Measurements from ENCODE around the gene UNC5B. TPM values are rescaled to one million over a fixed set of nuclear protein-coding genes. Genes with fewer than 3 reads are reported as not detected.

The UNC5B gene
- total RNA-seq, 1 experiment from 2014 or later: 0.07 TPM

GRCh38 chr10:71202314-71202713 lies 10.1 kb upstream of the UNC5B start:
- no peak for DNase-seq
- no peaks in the 10 kb centered on the region for H3K4me1 Mint-ChIP-seq (ENCODE audit: low read depth, unreplicated experiment)
- intact Hi-C loops (cut with micrococcal nuclease; ENCODE audit: unreplicated experiment): loop anchor here (10.0 kb wide), 1 partner anchor 108 kb away; no protein-coding TSS in a partner anchor
- no peaks in the 10 kb centered on the region for H3K36me3 Mint-ChIP-seq (ENCODE audit: insufficient read depth, unreplicated experiment)
- CTCF ChIA-PET: interaction anchor here (0.9 kb wide), 1 partner anchor 15 kb away, joined by 4 read pairs; no protein-coding TSS in a partner anchor
- H3K4me3 Mint-ChIP-seq (ENCODE audit: low read depth, unreplicated experiment): no peak overlapping the region
- TF ChIP-seq CTCF (IDR thresholded peaks at IDR 0.05; ENCODE audit: unreplicated experiment): no peak
- no TSS peak for BruUV-seq (replicated peaks)
- H3K27me3 Mint-ChIP-seq (ENCODE audit: unreplicated experiment): peaks cover 100% of the 10 kb centered on the region
- peaks cover 8% of the 10 kb centered on the region for H3K9me3 Mint-ChIP-seq (ENCODE audit: low read depth, unreplicated experiment)
- no peak overlapping the region for H3K27ac Mint-ChIP-seq (ENCODE audit: unreplicated experiment)

- Mint-ChIP-seq H3K9me3 (ENCODE audit: low read depth, unreplicated experiment) (peaks cover 2% of the 10 kb centered on the region), H3K36me3 (ENCODE audit: insufficient read depth, unreplicated experiment) (no peaks in the 10 kb centered on the region), H3K4me1 (ENCODE audit: low read depth, unreplicated experiment) (no peaks in the 10 kb centered on the region), H3K27ac (ENCODE audit: unreplicated experiment) (no peak overlapping the region), H3K4me3 (ENCODE audit: low read depth, unreplicated experiment) (no peak overlapping the region), H3K27me3 (ENCODE audit: unreplicated experiment) (peaks cover 100% of the 10 kb centered on the region)
- intact Hi-C loops (cut with micrococcal nuclease; ENCODE audit: unreplicated experiment): loop anchor here (10.0 kb wide), 1 partner anchor 108 kb away; no protein-coding TSS in a partner anchor
- BruUV-seq (replicated peaks): no TSS peak
- no peak for TF ChIP-seq CTCF (IDR thresholded peaks at IDR 0.05; ENCODE audit: unreplicated experiment)
- DNase-seq: no peak
- CTCF ChIA-PET: interaction anchor here (0.9 kb wide), 1 partner anchor 15 kb away, joined by 4 read pairs; no protein-coding TSS in a partner anchor
These were observed 9.2 kb upstream of the UNC5B start for GRCh38 chr10:71203124-71203523.

- no peak overlapping the region for H3K4me3 Mint-ChIP-seq (ENCODE audit: low read depth, unreplicated experiment)
- no peaks in the 10 kb centered on the region for H3K4me1 Mint-ChIP-seq (ENCODE audit: low read depth, unreplicated experiment)
- TF ChIP-seq CTCF (IDR thresholded peaks at IDR 0.05; ENCODE audit: unreplicated experiment): no peak
- peaks cover 100% of the 10 kb centered on the region for H3K27me3 Mint-ChIP-seq (ENCODE audit: unreplicated experiment)
- no peak overlapping the region for H3K27ac Mint-ChIP-seq (ENCODE audit: unreplicated experiment)
- CTCF ChIA-PET: interaction anchor here (0.6 to 0.7 kb wide), 2 partner anchors 153 to 668 kb away, joined by 3 to 5 read pairs; no protein-coding TSS in a partner anchor
- BruUV-seq (replicated peaks): no TSS peak
- intact Hi-C loops (cut with micrococcal nuclease; ENCODE audit: unreplicated experiment): loop anchor here (10.0 kb wide), 1 partner anchor 109 kb away; no protein-coding TSS in a partner anchor
- DNase-seq: no peak
- H3K36me3 Mint-ChIP-seq (ENCODE audit: insufficient read depth, unreplicated experiment): no peaks in the 10 kb centered on the region
- no peaks in the 10 kb centered on the region for H3K9me3 Mint-ChIP-seq (ENCODE audit: low read depth, unreplicated experiment)
These were observed 8.7 kb upstream of the UNC5B start for GRCh38 chr10:71203716-71204115.

GRCh38 chr10:71204746-71205145 lies 7.6 kb upstream of the UNC5B start:
- Mint-ChIP-seq H3K4me3 (ENCODE audit: low read depth, unreplicated experiment) (no peak overlapping the region), H3K27ac (ENCODE audit: unreplicated experiment) (no peak overlapping the region), H3K9me3 (ENCODE audit: low read depth, unreplicated experiment) (no peaks in the 10 kb centered on the region), H3K27me3 (ENCODE audit: unreplicated experiment) (peaks cover 95% of the 10 kb centered on the region), H3K36me3 (ENCODE audit: insufficient read depth, unreplicated experiment) (no peaks in the 10 kb centered on the region), H3K4me1 (ENCODE audit: low read depth, unreplicated experiment) (no peaks in the 10 kb centered on the region)
- no TSS peak for BruUV-seq (replicated peaks)
- intact Hi-C loops (cut with micrococcal nuclease; ENCODE audit: unreplicated experiment): loop anchor here (10.0 kb wide), 1 partner anchor 110 kb away; no protein-coding TSS in a partner anchor
- TF ChIP-seq CTCF (IDR thresholded peaks at IDR 0.05; ENCODE audit: unreplicated experiment): no peak
- no peak for DNase-seq
- CTCF ChIA-PET: interaction anchor here (0.6 kb wide), 1 partner anchor 1334 kb away, joined by 3 read pairs; no protein-coding TSS in a partner anchor
